CD4-positive, alpha-beta T cell treated with Interleukin-15 for 4 hours (primary cell): Measurements from ENCODE around the gene SYT5.

Experiments
- DNase-seq: peaks from one replicate; pipeline ENCODE4 v3.0.0-alpha.2; 2020; ENCODE audit warnings: low spot score

The SYT5 gene

GRCh38 chr19:55146705-55147273, 33.3 kb downstream of the SYT5 start:
- no peak for DNase-seq

- no peak for DNase-seq
These were observed 33.9 kb downstream of the SYT5 start for GRCh38 chr19:55146078-55146704.

- no peak for DNase-seq
These were observed 34.9 kb downstream of the SYT5 start for GRCh38 chr19:55145232-55145631.

GRCh38 chr19:55141696-55142095, 38.4 kb downstream of the SYT5 start:
- DNase-seq = no peak

- no peak for DNase-seq
These were observed 42.2 kb downstream of the SYT5 start for GRCh38 chr19:55137915-55138314.

GRCh38 chr19:55136399-55137102, 43.5 kb downstream of the SYT5 start:
- DNase-seq = no peak

GRCh38 chr19:55134736-55135135, 45.4 kb downstream of the SYT5 start:
- no peak for DNase-seq

GRCh38 chr19:55133639-55134444, 46.2 kb downstream of the SYT5 start:
- DNase-seq = no peak

- DNase-seq = no peak
These were observed 47.5 kb downstream of the SYT5 start for GRCh38 chr19:55132453-55133129.

GRCh38 chr19:55131421-55131820, 48.7 kb downstream of the SYT5 start:
- no peak for DNase-seq
